ENCODE results near the gene UBXN10.

Gene UBXN10

GRCh38 chr1:20187103-20187812, 1.4 kb downstream of the UBXN10 start:
- peak overlapping the region; percentile 40 for H3K4me3 Mint-ChIP-seq
- no peak overlapping the region for H3K27ac Mint-ChIP-seq
- no peaks in the 10 kb centered on the region for H3K9me3 Mint-ChIP-seq
- peaks cover 52% of the 10 kb centered on the region for H3K4me1 Mint-ChIP-seq
- H3K27me3 Mint-ChIP-seq = no peaks in the 10 kb centered on the region
- no peaks in the 10 kb centered on the region for H3K36me3 Mint-ChIP-seq

- H3K36me3 Mint-ChIP-seq = no peaks in the 10 kb centered on the region
- H3K4me1 Mint-ChIP-seq = peaks cover 52% of the 10 kb centered on the region
- H3K27me3 Mint-ChIP-seq = no peaks in the 10 kb centered on the region
- no peaks in the 10 kb centered on the region for H3K9me3 Mint-ChIP-seq
- peak overlapping the region; percentile 40 for H3K4me3 Mint-ChIP-seq
- peak overlapping the region; percentile 81 for H3K27ac Mint-ChIP-seq
Observed at GRCh38 chr1:20187813-20188454, 2.0 kb downstream of the UBXN10 start.

- peak overlapping the region; percentile 81 for H3K27ac Mint-ChIP-seq
- peaks cover 52% of the 10 kb centered on the region for H3K4me1 Mint-ChIP-seq
- no peaks in the 10 kb centered on the region for H3K27me3 Mint-ChIP-seq
- peak overlapping the region; percentile 40 for H3K4me3 Mint-ChIP-seq
- H3K9me3 Mint-ChIP-seq = no peaks in the 10 kb centered on the region
- H3K36me3 Mint-ChIP-seq = no peaks in the 10 kb centered on the region
Observed at GRCh38 chr1:20188455-20188817, 2.5 kb downstream of the UBXN10 start.

- Mint-ChIP-seq H3K9me3 (no peaks in the 10 kb centered on the region), H3K36me3 (no peaks in the 10 kb centered on the region), H3K4me3 (no peak overlapping the region), H3K27me3 (no peaks in the 10 kb centered on the region), H3K27ac (no peak overlapping the region), H3K4me1 (peaks cover 44% of the 10 kb centered on the region)
Observed at GRCh38 chr1:20189664-20190063, 3.8 kb downstream of the UBXN10 start.

- Mint-ChIP-seq H3K4me3 (no peak overlapping the region), H3K36me3 (no peaks in the 10 kb centered on the region), H3K27ac (no peak overlapping the region), H3K27me3 (peaks cover 2% of the 10 kb centered on the region), H3K9me3 (no peaks in the 10 kb centered on the region), H3K4me1 (peaks cover 40% of the 10 kb centered on the region)
Observed at GRCh38 chr1:20190256-20191160, 4.6 kb downstream of the UBXN10 start.

GRCh38 chr1:20191266-20191825, 5.5 kb downstream of the UBXN10 start:
- H3K27ac Mint-ChIP-seq = no peak overlapping the region
- no peaks in the 10 kb centered on the region for H3K36me3 Mint-ChIP-seq
- H3K4me3 Mint-ChIP-seq = no peak overlapping the region
- H3K4me1 Mint-ChIP-seq = peaks cover 35% of the 10 kb centered on the region
- no peaks in the 10 kb centered on the region for H3K9me3 Mint-ChIP-seq
- peaks cover 2% of the 10 kb centered on the region for H3K27me3 Mint-ChIP-seq

GRCh38 chr1:20192364-20192763, 6.5 kb downstream of the UBXN10 start:
- Mint-ChIP-seq H3K9me3 (no peaks in the 10 kb centered on the region), H3K4me3 (no peak overlapping the region), H3K27ac (no peak overlapping the region), H3K36me3 (no peaks in the 10 kb centered on the region), H3K27me3 (peaks cover 2% of the 10 kb centered on the region), H3K4me1 (peaks cover 25% of the 10 kb centered on the region)

- peaks cover 19% of the 10 kb centered on the region for H3K4me1 Mint-ChIP-seq
- no peaks in the 10 kb centered on the region for H3K36me3 Mint-ChIP-seq
- H3K27ac Mint-ChIP-seq = no peak overlapping the region
- H3K9me3 Mint-ChIP-seq = no peaks in the 10 kb centered on the region
- H3K4me3 Mint-ChIP-seq = no peak overlapping the region
- H3K27me3 Mint-ChIP-seq = peaks cover 2% of the 10 kb centered on the region
Observed at GRCh38 chr1:20192871-20193411, 7.0 kb downstream of the UBXN10 start.

GRCh38 chr1:20194224-20194623, 8.3 kb downstream of the UBXN10 start:
- no peak overlapping the region for H3K27ac Mint-ChIP-seq
- H3K4me3 Mint-ChIP-seq = no peak overlapping the region
- H3K27me3 Mint-ChIP-seq = peaks cover 2% of the 10 kb centered on the region
- peaks cover 7% of the 10 kb centered on the region for H3K4me1 Mint-ChIP-seq
- no peaks in the 10 kb centered on the region for H3K9me3 Mint-ChIP-seq
- no peaks in the 10 kb centered on the region for H3K36me3 Mint-ChIP-seq

- Mint-ChIP-seq H3K27ac (no peak overlapping the region), H3K4me3 (no peak overlapping the region), H3K4me1 (peaks cover 4% of the 10 kb centered on the region), H3K9me3 (no peaks in the 10 kb centered on the region), H3K36me3 (no peaks in the 10 kb centered on the region), H3K27me3 (peaks cover 2% of the 10 kb centered on the region)
Observed at GRCh38 chr1:20194757-20195461, 9.0 kb downstream of the UBXN10 start.

GRCh38 chr1:20195462-20195780, 9.5 kb downstream of the UBXN10 start:
- no peak overlapping the region for H3K4me3 Mint-ChIP-seq
- H3K4me1 Mint-ChIP-seq = peaks cover 4% of the 10 kb centered on the region
- no peak overlapping the region for H3K27ac Mint-ChIP-seq
- no peaks in the 10 kb centered on the region for H3K9me3 Mint-ChIP-seq
- no peaks in the 10 kb centered on the region for H3K36me3 Mint-ChIP-seq
- peaks cover 2% of the 10 kb centered on the region for H3K27me3 Mint-ChIP-seq

GRCh38 chr1:20197329-20197791, 11.5 kb downstream of the UBXN10 start:
- Mint-ChIP-seq H3K9me3 (no peaks in the 10 kb centered on the region), H3K4me1 (peaks cover 4% of the 10 kb centered on the region), H3K27ac (no peak overlapping the region), H3K36me3 (no peaks in the 10 kb centered on the region), H3K27me3 (peaks cover 2% of the 10 kb centered on the region), H3K4me3 (no peak overlapping the region)

- H3K27ac Mint-ChIP-seq = no peak overlapping the region
- H3K36me3 Mint-ChIP-seq = no peaks in the 10 kb centered on the region
- peaks cover 4% of the 10 kb centered on the region for H3K4me1 Mint-ChIP-seq
- no peaks in the 10 kb centered on the region for H3K9me3 Mint-ChIP-seq
- H3K27me3 Mint-ChIP-seq = peaks cover 2% of the 10 kb centered on the region
- no peak overlapping the region for H3K4me3 Mint-ChIP-seq
Observed at GRCh38 chr1:20198296-20198695, 12.4 kb downstream of the UBXN10 start.

- Mint-ChIP-seq H3K27me3 (peaks cover 2% of the 10 kb centered on the region), H3K27ac (no peak overlapping the region), H3K4me1 (peaks cover 4% of the 10 kb centered on the region), H3K9me3 (no peaks in the 10 kb centered on the region), H3K36me3 (no peaks in the 10 kb centered on the region), H3K4me3 (no peak overlapping the region)
Observed at GRCh38 chr1:20198918-20199317, 13.0 kb downstream of the UBXN10 start.

- peaks cover 2% of the 10 kb centered on the region for H3K27me3 Mint-ChIP-seq
- H3K36me3 Mint-ChIP-seq = no peaks in the 10 kb centered on the region
- peaks cover 4% of the 10 kb centered on the region for H3K4me1 Mint-ChIP-seq
- no peak overlapping the region for H3K27ac Mint-ChIP-seq
- H3K9me3 Mint-ChIP-seq = no peaks in the 10 kb centered on the region
- H3K4me3 Mint-ChIP-seq = no peak overlapping the region
Observed at GRCh38 chr1:20199403-20199802, 13.5 kb downstream of the UBXN10 start.
